BJ (cell line): ENCODE results near the gene QRICH1. TPM values are rescaled to one million over a fixed set of nuclear protein-coding genes. Genes with fewer than 3 reads are reported as not detected.

Source experiments
- CTCF ChIA-PET: fragments of 350-600 bp; formaldehyde crosslinking; extraction: SDS; loops from one replicate; lab custom pipeline; 2021; ENCODE audit warnings: antibody characterized with exemption, inconsistent platforms; lab: Yijun Ruan, JAX
- POLR2A ChIA-PET: fragments of 300-600 bp; sonication (Branson Sonifier 250); formaldehyde crosslinking; extraction: SDS; loops from one replicate; lab custom pipeline; 2021; ENCODE audit warnings: antibody characterized with exemption; lab: Charles Lee
- DNase-seq: peaks from one replicate; pipeline ENCODE4 v3.0.0-alpha.2; 2011; ENCODE audit warnings: low read depth
- H3K27me3 ChIP-seq: 2 replicates; pipeline ENCODE4 v1.6.0; 2011; ENCODE audit warnings: low read length; ENCODE audit not compliant: control insufficient read depth, insufficient read depth
- H3K36me3 ChIP-seq: 2 replicates; pipeline ENCODE4 v1.5.1; 2011; ENCODE audit warnings: low read length; ENCODE audit not compliant: control insufficient read depth, insufficient read depth
- H3K4me3 ChIP-seq: 2 replicates; pipeline ENCODE4 v1.5.1; 2011; ENCODE audit warnings: low read depth, mild to moderate bottlenecking, control low read depth, low read length
- polyA plus RNA-seq: library from polyadenylated mRNA; depleted of rRNA; stranded (reverse); fragments of >200 nt; gene quantifications from 2 replicates; pipeline ENCODE4 v1.2.3, GENCODE V29; 2011
- TF ChIP-seq, protein P1 (sequence below): IDR thresholded peaks from 2 replicates; pipeline ENCODE4 v1.5.1; 2011; ENCODE audit warnings: low read depth, mild to moderate bottlenecking, control low read depth, inconsistent platforms, low read length, moderate library complexity; ENCODE audit not compliant: insufficient read depth

QRICH1 gene
- polyA plus RNA-seq, 1 experiment: 77.3 TPM

DNA sequence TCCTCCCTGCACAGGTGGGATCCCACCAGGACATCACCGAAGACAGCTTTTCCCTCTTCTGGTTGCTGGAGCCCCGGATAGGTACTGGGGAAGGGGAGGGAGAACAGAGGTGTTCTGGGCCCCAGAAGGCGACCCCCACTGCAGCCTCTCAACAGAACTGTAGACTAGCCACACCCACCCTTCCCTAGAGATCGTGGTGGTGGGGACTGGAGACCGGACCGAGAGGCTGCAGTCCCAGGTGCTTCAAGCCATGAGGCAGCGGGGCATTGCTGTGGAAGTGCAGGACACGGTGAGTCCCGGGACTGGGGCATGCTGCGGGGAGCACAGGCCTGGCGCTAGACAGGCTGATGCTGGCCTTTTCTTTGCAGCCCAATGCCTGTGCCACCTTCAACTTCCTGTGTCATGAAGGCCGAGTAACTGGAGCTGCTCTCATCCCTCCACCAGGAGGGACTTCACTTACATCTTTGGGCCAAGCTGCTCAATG, 71.1 kb downstream of the QRICH1 start:
- ChIA-PET POLR2A (no interaction called here), CTCF (interaction anchor here (0.6 to 6.6 kb wide), 10 partner anchors 9 to 88 kb away, joined by 3 to 60 read pairs (median 8); partner anchors contain the start of genes P4HTM, QRICH1 and WDR6)
- DNase-seq: no peak
- Histone ChIP-seq H3K27me3 (no peaks in the 10 kb centered on the region), H3K4me3 (peak overlapping the region; percentile 88), H3K36me3 (peaks cover 32% of the 10 kb centered on the region)
- TF ChIP-seq, protein P1, sequence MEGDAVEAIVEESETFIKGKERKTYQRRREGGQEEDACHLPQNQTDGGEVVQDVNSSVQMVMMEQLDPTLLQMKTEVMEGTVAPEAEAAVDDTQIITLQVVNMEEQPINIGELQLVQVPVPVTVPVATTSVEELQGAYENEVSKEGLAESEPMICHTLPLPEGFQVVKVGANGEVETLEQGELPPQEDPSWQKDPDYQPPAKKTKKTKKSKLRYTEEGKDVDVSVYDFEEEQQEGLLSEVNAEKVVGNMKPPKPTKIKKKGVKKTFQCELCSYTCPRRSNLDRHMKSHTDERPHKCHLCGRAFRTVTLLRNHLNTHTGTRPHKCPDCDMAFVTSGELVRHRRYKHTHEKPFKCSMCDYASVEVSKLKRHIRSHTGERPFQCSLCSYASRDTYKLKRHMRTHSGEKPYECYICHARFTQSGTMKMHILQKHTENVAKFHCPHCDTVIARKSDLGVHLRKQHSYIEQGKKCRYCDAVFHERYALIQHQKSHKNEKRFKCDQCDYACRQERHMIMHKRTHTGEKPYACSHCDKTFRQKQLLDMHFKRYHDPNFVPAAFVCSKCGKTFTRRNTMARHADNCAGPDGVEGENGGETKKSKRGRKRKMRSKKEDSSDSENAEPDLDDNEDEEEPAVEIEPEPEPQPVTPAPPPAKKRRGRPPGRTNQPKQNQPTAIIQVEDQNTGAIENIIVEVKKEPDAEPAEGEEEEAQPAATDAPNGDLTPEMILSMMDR: no peak

DNA sequence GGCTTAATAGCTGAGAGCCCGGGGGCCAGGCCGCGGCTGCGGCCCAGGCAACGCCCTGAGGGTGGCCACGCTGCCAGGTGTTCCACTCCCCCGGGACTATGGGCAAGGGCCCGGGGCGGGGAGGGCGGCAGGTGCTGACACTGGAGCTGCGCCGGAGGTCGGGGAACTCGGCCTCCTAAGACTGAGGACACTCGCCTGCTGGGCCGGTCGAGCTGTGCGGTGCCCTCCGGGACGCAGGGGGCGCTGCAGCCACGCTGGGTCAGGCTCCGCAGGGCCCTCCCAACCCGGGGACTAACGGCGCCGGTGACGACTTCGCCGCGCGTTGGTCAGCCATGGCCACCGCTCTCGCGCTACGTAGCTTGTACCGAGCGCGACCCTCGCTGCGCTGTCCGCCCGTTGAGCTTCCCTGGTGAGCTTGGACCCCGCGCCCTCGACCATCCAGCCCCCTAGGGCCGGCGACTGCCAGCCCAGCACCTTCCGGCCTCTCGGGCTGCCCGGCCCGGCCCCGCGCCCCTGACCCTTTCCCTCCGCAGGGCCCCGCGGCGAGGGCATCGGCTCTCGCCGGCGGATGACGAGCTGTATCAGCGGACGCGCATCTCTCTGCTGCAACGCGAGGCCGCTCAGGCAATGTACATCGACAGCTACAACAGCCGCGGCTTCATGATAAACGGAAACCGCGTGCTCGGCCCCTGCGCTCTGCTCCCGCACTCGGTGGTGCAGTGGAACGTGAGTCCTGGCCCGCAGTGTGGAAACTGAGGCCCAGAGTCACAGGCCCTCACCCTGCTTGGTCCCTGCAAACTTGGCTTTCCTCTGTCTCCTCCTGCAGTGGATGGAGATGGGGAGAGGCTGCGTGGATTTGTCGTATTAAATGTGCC, 71.8 kb downstream of the QRICH1 start, which contains the start of gene NDUFAF3:
TSS of gene NDUFAF3 (plus strand) at position 309 of the 875 bp plus-strand sequence. CDS start at position 333, 24 bp downstream.
- Histone ChIP-seq H3K36me3 (peaks cover 28% of the 10 kb centered on the region), H3K4me3 (peak within 1 kb of the TSS; percentile 88), H3K27me3 (no peaks in the 10 kb centered on the region)
- CTCF ChIA-PET: interaction anchor here (0.6 to 6.6 kb wide), 16 partner anchors 8 to 195 kb away, joined by 3 to 60 read pairs (median 3); partner anchors contain the start of genes KLHDC8B, LAMB2, P4HTM and QRICH1
- TF ChIP-seq, protein P1: peak; percentile 97
- peak; percentile 51 for DNase-seq
- POLR2A ChIA-PET: interaction anchor here (0.8 to 1.5 kb wide), 3 partner anchors 7 to 15 kb away, joined by 3 to 7 read pairs (median 3); partner anchors contain the start of genes IMPDH2 and WDR6

DNA sequence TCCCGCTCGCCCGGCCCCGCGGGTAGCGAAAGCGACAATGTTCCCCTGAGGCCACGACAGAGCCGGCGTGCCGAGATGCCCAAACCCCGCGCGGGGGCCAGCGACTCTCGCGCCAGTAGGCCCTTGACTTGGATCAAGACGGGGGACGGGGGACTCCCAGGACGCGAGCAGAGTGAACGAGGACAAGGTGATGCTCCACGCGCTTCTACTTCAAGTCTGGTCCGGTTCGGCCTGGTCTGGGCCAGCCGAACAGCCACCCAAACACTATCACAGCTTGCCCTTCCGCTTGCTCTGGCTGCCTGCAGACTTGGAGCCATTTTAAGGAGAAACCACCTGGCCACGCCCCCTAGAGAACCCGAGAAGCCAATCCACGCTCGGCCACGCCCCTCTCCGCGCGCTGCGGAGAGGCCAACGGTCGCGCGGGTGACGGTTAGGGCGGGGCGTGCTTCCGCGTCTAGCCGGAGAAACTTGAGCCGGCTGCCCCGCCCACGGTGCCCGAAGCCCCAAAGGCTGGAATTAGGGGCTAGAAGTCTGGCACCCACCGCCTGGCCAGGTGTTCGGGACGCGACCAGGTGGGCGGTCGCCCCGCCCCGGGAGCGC, 72.6 kb downstream of the QRICH1 start:
- Histone ChIP-seq H3K27me3 (no peaks in the 10 kb centered on the region), H3K36me3 (peaks cover 25% of the 10 kb centered on the region), H3K4me3 (peak overlapping the region; percentile 88)
- DNase-seq: peak; percentile 80
- ChIA-PET POLR2A (interaction anchor here (0.6 to 1.5 kb wide), 4 partner anchors 8 to 255 kb away, joined by 3 to 7 read pairs (median 3); partner anchors contain the start of genes IMPDH2 and WDR6), CTCF (interaction anchor here (0.6 to 6.6 kb wide), 11 partner anchors 9 to 196 kb away, joined by 3 to 60 read pairs (median 7); partner anchors contain the start of genes KLHDC8B, LAMB2, P4HTM and QRICH1)
- TF ChIP-seq, protein P1: no peak

- CTCF ChIA-PET: interaction anchor here (0.9 to 6.6 kb wide), 8 partner anchors 9 to 151 kb away, joined by 3 to 60 read pairs (median 15); partner anchors contain the start of genes KLHDC8B, LAMB2, P4HTM and QRICH1
- POLR2A ChIA-PET: interaction anchor here (0.5 to 1.5 kb wide), 8 partner anchors 9 to 331 kb away, joined by 3 to 19 read pairs (median 4); partner anchors contain the start of genes IMPDH2 and WDR6
- TF ChIP-seq, protein P1: no peak
- DNase-seq: no peak
- peak overlapping the region; percentile 88 for H3K4me3 ChIP-seq
- no peaks in the 10 kb centered on the region for H3K27me3 ChIP-seq
- peaks cover 23% of the 10 kb centered on the region for H3K36me3 ChIP-seq
Observed at GRCh38 chr3:49020330-49021212, 73.3 kb downstream of the QRICH1 start.
